ENCODE data around the gene GGN. TPM values are rescaled to one million over a fixed set of nuclear protein-coding genes. Genes with fewer than 3 reads are reported as not detected.
A peak's percentile ranks its signal among the peaks of the same experiment; 100 is the strongest.

The GGN gene
- total RNA-seq, 3 donors from 2014 or later: 0.12 to 0.20 TPM; not detected in 1

DNA sequence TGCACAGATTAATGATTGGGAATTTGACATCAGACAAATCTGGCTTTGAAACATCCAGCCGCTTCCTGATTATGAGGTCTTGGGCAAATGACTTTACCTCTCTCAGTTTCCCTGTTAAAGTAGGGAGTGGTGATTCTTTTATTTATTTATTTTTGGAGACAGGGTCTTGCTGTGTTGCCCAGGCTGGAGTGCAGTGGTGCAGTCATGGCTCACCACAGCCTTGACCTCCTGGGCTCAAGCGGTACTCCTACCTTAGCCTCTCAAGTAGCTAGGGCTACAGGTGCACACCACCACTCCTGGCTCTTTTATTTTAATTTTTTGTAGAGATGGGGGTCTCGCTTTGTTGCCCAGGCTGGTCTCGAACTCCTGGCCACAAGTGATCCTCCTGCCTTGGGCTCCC lies 10.8 kb downstream of the GGN start:
- intact Hi-C loops (cut with DNase I, micrococcal nuclease): no loop called here
- Histone ChIP-seq H3K4me3 (no peak overlapping the region), H3K9me3 (no peaks in the 10 kb centered on the region), H3K4me1 (ENCODE audit: low read depth) (peaks cover 13% of the 10 kb centered on the region), H3K36me3 (ENCODE audit: low read depth) (peaks cover 7% of the 10 kb centered on the region)
- DNase-seq (no peak), ATAC-seq (no peak)
- TF ChIP-seq, protein P1, sequence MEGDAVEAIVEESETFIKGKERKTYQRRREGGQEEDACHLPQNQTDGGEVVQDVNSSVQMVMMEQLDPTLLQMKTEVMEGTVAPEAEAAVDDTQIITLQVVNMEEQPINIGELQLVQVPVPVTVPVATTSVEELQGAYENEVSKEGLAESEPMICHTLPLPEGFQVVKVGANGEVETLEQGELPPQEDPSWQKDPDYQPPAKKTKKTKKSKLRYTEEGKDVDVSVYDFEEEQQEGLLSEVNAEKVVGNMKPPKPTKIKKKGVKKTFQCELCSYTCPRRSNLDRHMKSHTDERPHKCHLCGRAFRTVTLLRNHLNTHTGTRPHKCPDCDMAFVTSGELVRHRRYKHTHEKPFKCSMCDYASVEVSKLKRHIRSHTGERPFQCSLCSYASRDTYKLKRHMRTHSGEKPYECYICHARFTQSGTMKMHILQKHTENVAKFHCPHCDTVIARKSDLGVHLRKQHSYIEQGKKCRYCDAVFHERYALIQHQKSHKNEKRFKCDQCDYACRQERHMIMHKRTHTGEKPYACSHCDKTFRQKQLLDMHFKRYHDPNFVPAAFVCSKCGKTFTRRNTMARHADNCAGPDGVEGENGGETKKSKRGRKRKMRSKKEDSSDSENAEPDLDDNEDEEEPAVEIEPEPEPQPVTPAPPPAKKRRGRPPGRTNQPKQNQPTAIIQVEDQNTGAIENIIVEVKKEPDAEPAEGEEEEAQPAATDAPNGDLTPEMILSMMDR (IDR thresholded peaks at IDR 0.05): no peak

DNA sequence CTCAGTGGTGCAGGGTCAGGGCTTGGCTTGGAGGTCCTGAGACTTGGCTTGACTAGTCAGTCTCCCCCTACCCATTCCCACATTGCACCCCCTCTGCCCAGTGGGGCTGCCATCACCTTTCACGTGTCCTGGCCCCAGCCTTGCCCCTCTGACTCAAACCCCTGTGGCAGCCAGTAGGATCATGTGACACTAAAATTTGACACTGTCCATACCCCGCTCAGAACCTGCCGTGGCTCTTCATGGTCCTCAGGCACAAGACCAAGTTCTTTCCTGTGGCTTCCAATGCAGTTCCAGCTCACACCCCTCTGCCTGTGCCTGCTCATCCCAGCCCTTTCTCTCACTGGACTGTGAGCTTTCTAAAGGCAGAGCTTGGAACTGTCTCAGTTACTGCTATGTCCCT lies 11.3 kb downstream of the GGN start:
- Histone ChIP-seq H3K9me3 (no peaks in the 10 kb centered on the region), H3K4me3 (no peak overlapping the region), H3K4me1 (ENCODE audit: low read depth) (peaks cover 13% of the 10 kb centered on the region), H3K36me3 (ENCODE audit: low read depth) (peaks cover 5% of the 10 kb centered on the region)
- TF ChIP-seq, protein P1 (IDR thresholded peaks at IDR 0.05): no peak
- intact Hi-C loops (cut with DNase I, micrococcal nuclease): no loop called here
- no peak for ATAC-seq
- no peak for DNase-seq

DNA sequence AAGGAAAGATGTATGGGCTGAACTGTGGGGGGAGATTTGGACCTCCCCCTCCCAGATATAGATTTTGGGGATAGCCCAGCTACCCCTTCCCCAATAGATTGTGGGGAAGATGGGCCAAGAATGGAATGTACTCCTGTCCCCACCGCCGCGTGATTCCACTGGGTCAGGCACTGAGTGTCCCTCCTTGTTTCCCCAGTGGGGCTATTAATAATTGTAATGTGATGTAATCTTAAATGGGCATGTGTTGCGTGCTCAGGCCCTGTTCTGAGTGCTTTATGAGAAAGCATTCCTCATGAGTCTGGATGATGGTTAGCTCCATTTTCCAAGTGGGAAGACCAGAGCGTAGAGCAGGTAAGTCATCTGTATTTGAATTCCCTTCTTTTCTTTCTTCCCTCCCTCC lies 12.1 kb downstream of the GGN start:
- no peak for ATAC-seq
- peaks cover 5% of the 10 kb centered on the region for H3K36me3 ChIP-seq (ENCODE audit: low read depth)

DNA sequence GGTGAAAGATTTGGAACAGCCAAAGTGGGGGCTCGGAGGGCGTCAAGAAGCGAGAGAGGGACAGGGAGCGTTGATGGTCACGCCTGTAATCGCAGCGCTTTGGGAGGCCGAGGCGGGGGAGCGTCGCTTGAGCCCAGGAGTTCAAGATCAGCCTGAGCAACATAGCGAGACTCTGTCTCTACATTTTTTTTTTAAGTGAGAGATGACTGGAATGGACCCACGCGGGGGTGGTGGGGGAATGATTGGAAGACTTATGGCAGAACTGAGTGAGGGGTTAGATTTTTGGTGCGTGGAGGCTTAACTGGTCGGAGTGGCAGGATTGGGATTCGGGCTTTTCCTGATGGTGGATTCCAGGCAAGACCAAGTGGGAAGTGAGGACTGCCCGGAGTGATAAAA lies 12.7 kb downstream of the GGN start:
- peak; percentile 21 for ATAC-seq
- no peak for DNase-seq
- Histone ChIP-seq H3K36me3 (ENCODE audit: low read depth) (peaks cover 5% of the 10 kb centered on the region), H3K4me1 (ENCODE audit: low read depth) (peaks cover 13% of the 10 kb centered on the region), H3K4me3 (peak overlapping the region; percentile 83), H3K9me3 (no peaks in the 10 kb centered on the region)
- intact Hi-C loops (cut with DNase I, micrococcal nuclease): no loop called here
- TF ChIP-seq, protein P1 (IDR thresholded peaks at IDR 0.05): no peak

More for the DNA sequence above, 12.1 kb downstream of the GGN start:
- DNase-seq: no peak
- Histone ChIP-seq H3K4me3 (no peak overlapping the region), H3K9me3 (no peaks in the 10 kb centered on the region), H3K4me1 (ENCODE audit: low read depth) (peaks cover 13% of the 10 kb centered on the region)
- intact Hi-C loops (cut with DNase I, micrococcal nuclease): no loop called here
- TF ChIP-seq, protein P1 (IDR thresholded peaks at IDR 0.05): no peak

DNA sequence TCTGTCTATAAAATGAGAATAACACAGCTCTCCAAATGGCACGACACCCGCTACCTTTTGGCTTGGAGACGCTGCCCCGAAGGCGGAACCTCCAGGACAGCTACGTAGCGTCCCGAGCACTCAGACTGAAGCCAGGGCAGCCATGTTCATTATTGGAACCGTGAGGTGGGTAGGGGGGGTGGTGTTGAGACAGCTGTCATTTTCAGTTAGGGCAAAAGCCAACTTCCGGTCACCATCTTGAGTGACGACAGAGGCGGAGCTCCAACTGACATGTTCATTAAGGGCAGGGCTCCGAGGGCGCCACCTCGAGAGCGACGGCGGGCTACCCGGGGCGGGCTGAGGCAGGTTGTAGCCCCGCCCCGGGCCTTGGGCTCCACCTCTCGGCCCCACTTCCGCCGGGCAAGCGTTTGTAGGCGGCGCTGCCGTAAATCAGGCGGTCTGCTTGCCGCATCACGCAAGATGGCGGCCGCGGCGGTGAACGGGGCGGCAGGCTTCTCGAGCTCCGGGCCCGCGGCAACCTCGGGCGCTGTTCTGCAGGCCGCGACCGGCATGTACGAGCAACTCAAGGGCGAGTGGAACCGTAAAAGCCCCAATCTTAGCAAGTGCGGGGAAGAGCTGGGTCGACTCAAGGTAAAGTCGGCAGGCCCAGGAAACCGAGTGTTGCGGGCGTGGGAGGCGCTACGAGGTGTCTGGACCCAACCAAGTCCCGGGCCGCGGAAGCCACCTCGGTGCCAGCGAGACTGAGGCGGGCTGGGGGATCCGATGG lies 13.3 kb downstream of the GGN start, which contains the start of gene PSMD8:
TSS of gene PSMD8 (plus strand) at position 240 of the 766 bp plus-strand sequence. CDS start at position 271, 31 bp downstream.
- H3K9me3 ChIP-seq: no peaks in the 10 kb centered on the region
- TF ChIP-seq, protein P1 (IDR thresholded peaks at IDR 0.05): peak; percentile 36
- DNase-seq (peak; percentile 99 to 100 (median 99)), ATAC-seq (peak; percentile 99)
- peak within 1 kb of the TSS; percentile 83 for H3K4me3 ChIP-seq
- intact Hi-C loops (cut with DNase I, micrococcal nuclease): no loop called here
- peaks cover 5% of the 10 kb centered on the region for H3K36me3 ChIP-seq (ENCODE audit: low read depth)
- H3K4me1 ChIP-seq (ENCODE audit: low read depth): peaks cover 13% of the 10 kb centered on the region
